Neural crest cell (in vitro differentiated cells): Measurements from ENCODE around the gene TBC1D22B. TPM values are rescaled to one million over a fixed set of nuclear protein-coding genes. Genes with fewer than 3 reads are reported as not detected.

Experiments
- DNase-seq: peaks from one replicate; pipeline ENCODE4 v3.0.0; 2021; ENCODE audit warnings: low read depth, mixed read lengths, low spot score
- H3K27ac Mint-ChIP-seq: one replicate; pipeline ENCODE4 v1.8.0; 2021; ENCODE audit warnings: mild to moderate bottlenecking, mixed read lengths; ENCODE audit not compliant: unreplicated experiment
- H3K27me3 Mint-ChIP-seq: 2 replicates; pipeline ENCODE4 v1.8.0; 2021; ENCODE audit warnings: low read depth, mild to moderate bottlenecking, mixed read lengths
- H3K36me3 Mint-ChIP-seq: 2 replicates; pipeline ENCODE4 v1.8.0; 2021; ENCODE audit warnings: low read depth, mild to moderate bottlenecking, mixed read lengths
- H3K4me1 Mint-ChIP-seq: 2 replicates; pipeline ENCODE4 v1.8.0; 2021; ENCODE audit warnings: mixed read lengths
- H3K4me3 Mint-ChIP-seq: one replicate; pipeline ENCODE4 v1.8.0; 2021; ENCODE audit warnings: mild to moderate bottlenecking, mixed read lengths
- H3K9me3 Mint-ChIP-seq: 2 replicates; pipeline ENCODE4 v1.8.0; 2021; ENCODE audit warnings: mixed read lengths
- CTCF ChIP-seq: fragments of 200-600 bp; sonication (generic); conservative IDR thresholded peaks from 2 replicates; pipeline ENCODE4 v1.5.0; 2021; ENCODE audit warnings: antibody characterized with exemption, mild to moderate bottlenecking
- total RNA-seq: library from RNA; stranded (reverse); gene quantifications from 2 replicates; pipeline ENCODE4 v1.2.1, GENCODE V29; 2021

The TBC1D22B gene
- total RNA-seq, 1 donor from 2014 or later, result 11.1 TPM

- peak overlapping the region; percentile 25 for H3K4me3 Mint-ChIP-seq
- no peak for TF ChIP-seq CTCF
- peaks cover 15% of the 10 kb centered on the region for H3K27me3 Mint-ChIP-seq
- H3K9me3 Mint-ChIP-seq, result no peaks in the 10 kb centered on the region
- DNase-seq, result no peak
- H3K4me1 Mint-ChIP-seq, result peaks cover 20% of the 10 kb centered on the region
- H3K27ac Mint-ChIP-seq, result no peak overlapping the region
- H3K36me3 Mint-ChIP-seq, result no peaks in the 10 kb centered on the region
Measured at GRCh38 chr6:37260444-37260843, 2.9 kb downstream of the TBC1D22B start.

GRCh38 chr6:37261198-37261597 is 3.6 kb downstream of the TBC1D22B start:
- Mint-ChIP-seq H3K4me3 (no peak overlapping the region), H3K27ac (no peak overlapping the region), H3K4me1 (peaks cover 20% of the 10 kb centered on the region), H3K27me3 (peaks cover 8% of the 10 kb centered on the region), H3K9me3 (no peaks in the 10 kb centered on the region), H3K36me3 (no peaks in the 10 kb centered on the region)
- no peak for TF ChIP-seq CTCF
- DNase-seq, result no peak

- H3K9me3 Mint-ChIP-seq, result no peaks in the 10 kb centered on the region
- H3K27me3 Mint-ChIP-seq, result peaks cover under 1% of the 10 kb centered on the region
- DNase-seq, result no peak
- H3K4me1 Mint-ChIP-seq, result peaks cover 11% of the 10 kb centered on the region
- no peaks in the 10 kb centered on the region for H3K36me3 Mint-ChIP-seq
- H3K4me3 Mint-ChIP-seq, result no peak overlapping the region
- no peak for TF ChIP-seq CTCF
- no peak overlapping the region for H3K27ac Mint-ChIP-seq
Measured at GRCh38 chr6:37262446-37263026, 5.0 kb downstream of the TBC1D22B start.

GRCh38 chr6:37265001-37265400 is 7.4 kb downstream of the TBC1D22B start:
- H3K4me3 Mint-ChIP-seq, result no peak overlapping the region
- H3K36me3 Mint-ChIP-seq, result no peaks in the 10 kb centered on the region
- no peak overlapping the region for H3K27ac Mint-ChIP-seq
- DNase-seq, result no peak
- H3K9me3 Mint-ChIP-seq, result no peaks in the 10 kb centered on the region
- no peaks in the 10 kb centered on the region for H3K27me3 Mint-ChIP-seq
- TF ChIP-seq CTCF, result no peak
- H3K4me1 Mint-ChIP-seq, result no peaks in the 10 kb centered on the region

GRCh38 chr6:37265860-37266259 is 8.3 kb downstream of the TBC1D22B start:
- H3K27me3 Mint-ChIP-seq, result no peaks in the 10 kb centered on the region
- TF ChIP-seq CTCF, result no peak
- H3K4me3 Mint-ChIP-seq, result no peak overlapping the region
- H3K27ac Mint-ChIP-seq, result no peak overlapping the region
- peaks cover 3% of the 10 kb centered on the region for H3K36me3 Mint-ChIP-seq
- no peak for DNase-seq
- no peaks in the 10 kb centered on the region for H3K4me1 Mint-ChIP-seq
- H3K9me3 Mint-ChIP-seq, result no peaks in the 10 kb centered on the region
